OCI-LY7 (cell line): ENCODE measurements around the gene NRN1L.

Source experiments
- CTCF ChIP-seq: fragments of 200-600 bp; sonication (generic); conservative IDR thresholded peaks from 2 replicates; pipeline ENCODE4 v1.5.1; 2014; ENCODE audit warnings: mild to moderate bottlenecking, antibody characterized with exemption, low read length, moderate library complexity, mixed read lengths
- EZH2phosphoT487 ChIP-seq: fragments of 200-600 bp; sonication (generic); IDR thresholded peaks from 2 replicates; pipeline ENCODE4 v1.6.1; 2018; ENCODE audit warnings: low read depth, borderline replicate concordance, mild to moderate bottlenecking, mixed run types, antibody characterized with exemption, low read length, moderate library complexity, mixed read lengths

- TF ChIP-seq CTCF (no peak), EZH2phosphoT487 (no peak)
Observed at GRCh38 chr16:67930678-67931211, 46.1 kb downstream of the NRN1L start.
